ENCODE measurements around the gene FHOD3.

FHOD3 gene

DNA sequence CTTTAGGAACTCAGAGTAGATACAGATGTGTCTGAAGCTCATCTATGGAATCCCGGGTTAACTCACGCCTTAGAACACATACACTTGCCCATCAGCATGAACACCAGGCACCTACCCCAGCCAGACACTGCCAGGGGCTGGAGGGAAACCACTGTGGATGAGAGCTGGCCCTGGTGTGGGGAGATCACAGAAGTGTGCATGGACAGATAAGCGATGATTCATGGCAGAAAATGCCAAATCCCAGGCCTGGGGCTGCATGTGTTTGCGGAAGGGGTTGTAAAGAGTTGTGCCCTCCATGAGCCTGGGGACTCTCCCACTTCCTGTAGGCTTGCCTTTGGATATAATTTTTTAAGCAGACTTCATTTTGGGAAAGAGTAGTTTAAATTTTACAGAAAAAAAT lies 193.4 kb downstream of the FHOD3 start:
- DNase-seq = no peak

DNA sequence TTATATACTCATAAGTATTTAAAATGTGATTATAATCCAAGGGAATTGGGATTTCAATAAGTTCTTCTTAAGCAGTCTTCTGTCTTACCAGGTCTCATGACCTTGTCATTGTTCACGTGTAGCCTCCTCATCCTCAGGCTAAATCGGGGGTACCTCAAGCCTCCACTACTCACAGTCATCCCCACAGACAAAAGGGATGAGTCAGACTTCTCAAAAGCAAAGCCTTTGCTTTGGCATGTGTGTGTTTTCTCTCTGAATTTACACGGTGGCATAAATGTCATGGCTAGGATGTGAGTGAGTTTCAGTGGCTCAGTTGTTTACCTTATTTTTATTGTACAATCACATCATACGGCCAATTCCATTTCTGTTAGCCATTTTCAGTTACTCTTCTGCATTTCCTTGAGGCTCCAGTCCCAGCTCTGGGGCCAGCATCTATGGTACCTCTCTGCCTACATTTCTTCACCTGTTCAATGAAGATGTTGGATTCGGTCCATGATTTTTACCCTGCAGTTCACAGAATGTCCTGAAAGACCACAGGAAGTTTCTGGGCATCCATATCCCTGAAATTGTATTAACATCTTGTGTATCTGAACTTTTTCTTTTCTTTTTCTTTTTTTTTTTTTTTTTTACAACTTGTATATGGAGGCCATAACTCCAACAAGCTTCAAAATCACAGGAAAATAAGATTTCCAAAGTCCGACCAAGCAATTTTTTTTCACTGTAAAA lies 195.3 kb downstream of the FHOD3 start:
- no peak for DNase-seq

DNA sequence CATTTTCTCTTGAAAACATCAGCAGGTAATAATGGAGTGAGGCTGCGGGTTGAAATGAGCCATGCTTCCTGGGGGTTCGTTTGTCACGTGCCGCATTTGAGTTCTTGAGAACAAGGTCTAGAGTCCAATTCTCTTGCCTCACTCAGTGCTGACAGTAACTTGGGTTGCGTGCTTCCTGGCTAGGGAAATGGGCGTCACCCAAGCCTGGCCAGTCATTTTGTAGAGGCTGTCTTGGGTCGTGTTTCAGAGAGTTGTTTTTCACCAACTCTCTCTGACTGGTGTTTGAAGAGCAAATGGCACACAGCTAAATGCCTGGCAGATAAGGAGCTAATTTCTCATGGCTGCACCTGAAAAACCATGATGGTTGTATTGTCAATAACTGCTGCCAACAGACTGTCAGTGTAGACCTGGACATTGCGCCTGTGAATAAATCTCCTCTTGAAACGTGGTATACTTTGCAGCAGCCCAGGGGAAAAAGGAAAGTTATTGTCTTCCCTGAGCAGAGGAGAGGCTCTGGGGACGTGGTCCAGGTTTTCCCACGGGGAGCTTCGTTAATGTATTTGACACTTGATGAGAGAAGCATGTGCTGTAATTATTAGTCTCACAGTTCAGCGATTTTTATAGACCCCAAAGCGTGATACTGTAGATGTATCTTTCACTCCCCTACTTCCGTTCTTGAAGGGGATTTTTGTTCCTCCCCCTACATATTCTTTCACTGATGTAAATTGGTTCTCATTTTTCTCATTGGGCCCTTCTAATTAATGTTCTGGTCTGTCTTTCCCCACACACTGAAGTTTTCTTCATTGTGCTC lies 196.0 kb downstream of the FHOD3 start:
- DNase-seq = no peak

DNA sequence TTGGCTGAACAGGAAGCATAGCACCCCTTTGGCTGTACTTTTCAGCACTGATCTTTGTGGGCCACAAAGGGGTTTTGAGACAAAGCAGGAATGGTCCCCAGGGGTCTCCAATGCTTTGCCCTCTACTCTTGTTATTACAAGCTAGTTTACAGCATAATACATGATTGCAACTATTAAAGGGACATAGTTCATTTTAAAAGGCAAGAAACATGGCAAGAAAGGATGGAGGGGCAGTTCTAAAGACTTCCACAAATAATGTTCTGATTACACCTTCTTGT lies 196.6 kb downstream of the FHOD3 start:
- DNase-seq = no peak

DNA sequence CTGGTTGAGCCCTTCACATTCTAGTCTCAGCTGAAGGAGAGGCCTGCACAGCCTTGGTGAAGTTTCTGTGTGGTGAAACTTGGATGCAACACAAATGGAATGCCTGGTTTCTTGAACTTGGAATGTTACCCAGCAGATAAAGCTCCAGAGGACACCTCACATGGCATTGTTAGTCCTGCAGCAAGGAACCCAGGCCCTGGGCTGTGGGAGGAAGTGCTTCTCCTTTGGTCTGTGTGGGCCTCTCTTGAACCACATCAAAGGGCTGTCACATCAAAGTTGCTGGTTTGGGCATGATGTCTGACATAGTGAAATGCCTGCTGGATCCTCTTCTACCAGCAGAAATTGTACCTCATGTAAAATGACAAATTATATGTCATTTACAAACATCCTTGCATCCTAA lies 198.5 kb downstream of the FHOD3 start:
- DNase-seq = no peak

GRCh38 chr18:36499938-36500337 lies 202.4 kb downstream of the FHOD3 start:
- no peak for DNase-seq

- DNase-seq = no peak
These were observed 203.6 kb downstream of the FHOD3 start for GRCh38 chr18:36501100-36501499.

DNA sequence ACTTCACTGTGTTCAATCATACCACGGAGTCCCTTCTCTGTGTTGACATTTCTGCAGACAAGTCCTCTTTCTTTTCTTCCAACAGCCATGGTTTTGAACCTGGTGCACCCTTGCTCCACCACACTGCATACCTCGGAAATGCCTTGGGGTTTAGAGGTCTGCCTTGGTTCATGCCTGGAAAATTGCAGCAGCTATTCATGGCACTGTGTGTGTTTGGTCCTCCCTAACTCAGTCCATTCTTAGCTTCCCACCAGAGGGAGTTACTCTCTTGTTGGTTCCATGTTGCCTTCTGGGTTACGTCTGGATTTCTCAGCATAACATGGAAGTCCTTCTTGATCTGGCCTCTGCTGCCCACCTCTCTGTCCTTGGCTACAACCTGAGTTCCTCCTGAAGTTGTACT lies 206.0 kb downstream of the FHOD3 start:
- DNase-seq = no peak

- DNase-seq = no peak
These were observed 207.4 kb downstream of the FHOD3 start for GRCh38 chr18:36504928-36505327.

- no peak for DNase-seq
These were observed 208.2 kb downstream of the FHOD3 start for GRCh38 chr18:36505665-36506064.

DNA sequence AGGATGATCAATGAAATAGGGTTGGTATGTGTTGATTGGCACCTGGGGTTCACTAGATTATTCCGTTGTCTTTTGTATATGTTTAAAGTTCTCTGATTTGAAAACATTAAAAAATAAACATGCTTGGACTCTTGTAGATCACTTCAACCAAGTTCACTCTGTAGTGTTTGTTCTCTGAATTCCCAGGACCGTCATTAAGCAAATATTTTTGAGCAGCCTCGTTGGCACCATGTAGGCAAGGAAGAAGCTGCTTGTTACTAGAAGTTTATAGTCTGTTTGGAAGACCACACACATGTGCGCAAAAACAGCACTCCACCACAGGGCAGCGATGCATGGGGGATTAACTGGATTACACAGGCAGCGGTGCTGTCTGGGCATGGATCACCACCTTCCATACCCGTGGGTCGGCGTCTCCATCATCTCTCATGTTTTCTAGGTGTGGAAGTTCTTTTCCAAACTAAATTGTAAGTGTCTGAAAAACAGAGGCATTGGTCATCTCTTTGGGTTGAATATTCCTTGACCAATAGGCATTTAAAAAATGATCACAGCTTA lies 212.2 kb downstream of the FHOD3 start:
- DNase-seq = no peak

GRCh38 chr18:36511791-36512352 lies 214.4 kb downstream of the FHOD3 start:
- DNase-seq = no peak

- no peak for DNase-seq
These were observed 216.0 kb downstream of the FHOD3 start for GRCh38 chr18:36513556-36513955.

DNA sequence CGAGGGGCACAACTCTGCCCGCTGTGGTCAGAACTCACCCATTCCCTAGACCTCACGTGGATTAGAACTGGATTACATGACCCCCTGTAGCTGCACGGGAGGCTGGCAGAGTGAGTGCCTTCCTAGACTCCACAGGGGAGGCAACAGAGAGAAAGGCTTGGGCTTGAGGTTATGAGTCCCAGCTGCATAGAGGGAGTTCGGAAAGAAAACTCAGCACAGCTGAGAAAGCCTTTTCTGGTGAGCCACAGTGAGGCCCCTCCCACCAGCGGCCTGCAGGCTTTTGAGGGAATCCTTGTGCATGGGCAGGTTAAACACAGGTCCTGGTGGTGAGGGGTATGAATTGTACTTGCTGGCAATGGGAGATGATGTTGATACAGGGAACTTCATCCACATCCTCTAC lies 217.3 kb downstream of the FHOD3 start:
- no peak for DNase-seq

DNA sequence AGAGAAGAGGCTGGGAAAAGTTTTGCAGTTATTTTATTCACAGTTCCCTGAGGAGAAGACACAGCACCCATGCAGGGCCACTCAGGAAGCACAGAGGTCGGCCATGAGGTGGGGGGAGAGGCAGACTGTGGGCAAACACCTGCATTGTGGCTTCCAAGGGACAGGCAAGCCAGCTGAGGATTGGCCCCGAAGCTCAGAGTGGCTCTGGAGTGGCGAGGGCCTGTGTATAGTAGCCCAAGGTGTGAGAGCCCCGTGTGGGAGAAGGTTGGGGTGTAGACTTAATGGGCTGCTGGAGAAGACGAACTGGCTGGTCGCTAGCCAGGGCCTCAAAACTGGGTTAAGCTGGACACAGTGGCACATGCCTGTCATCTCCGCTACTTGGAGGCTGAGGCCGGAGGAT lies 218.7 kb downstream of the FHOD3 start:
- DNase-seq = no peak

- no peak for DNase-seq
These were observed 219.2 kb downstream of the FHOD3 start for GRCh38 chr18:36516726-36517125.

- DNase-seq = no peak
These were observed 221.3 kb downstream of the FHOD3 start for GRCh38 chr18:36518839-36519238.

DNA sequence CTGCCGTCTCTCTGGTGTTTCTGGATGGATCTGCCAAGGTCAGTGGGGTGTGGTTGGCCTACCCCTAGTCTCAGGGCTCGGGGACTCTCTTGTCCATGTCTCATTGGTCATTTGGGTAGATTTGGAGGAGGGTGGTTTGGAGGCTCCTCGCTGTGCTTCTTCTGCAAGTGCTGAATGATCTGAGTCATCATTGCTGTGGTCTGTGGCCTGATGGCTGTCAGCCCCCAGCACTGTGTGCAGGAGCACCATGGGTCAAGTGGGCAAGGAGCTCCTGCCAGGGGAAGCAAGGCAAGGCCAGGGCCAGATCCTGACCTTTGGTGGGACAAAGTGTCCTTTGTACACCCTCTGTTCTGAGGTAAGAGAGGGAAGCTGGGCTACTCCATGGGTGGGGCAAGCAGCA lies 221.8 kb downstream of the FHOD3 start:
- DNase-seq = no peak

DNA sequence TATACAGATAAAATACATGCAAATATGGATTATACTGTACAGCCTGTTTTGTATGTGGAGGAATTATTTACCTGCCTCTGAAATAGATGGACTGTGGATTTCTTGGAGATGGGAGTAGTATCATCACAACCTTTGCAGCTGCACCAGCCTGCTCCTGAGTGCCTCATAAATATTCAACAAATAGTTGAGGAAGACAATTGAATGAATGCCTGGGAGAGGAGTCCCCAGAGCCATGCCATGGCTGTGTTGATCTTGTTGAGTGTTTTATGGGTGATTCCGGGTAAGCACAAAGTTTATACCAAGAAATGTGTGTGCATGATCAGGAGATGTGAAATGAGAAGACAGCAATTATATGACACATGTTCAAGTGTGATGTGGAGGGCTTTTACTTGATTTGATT lies 225.0 kb downstream of the FHOD3 start:
- no peak for DNase-seq

DNA sequence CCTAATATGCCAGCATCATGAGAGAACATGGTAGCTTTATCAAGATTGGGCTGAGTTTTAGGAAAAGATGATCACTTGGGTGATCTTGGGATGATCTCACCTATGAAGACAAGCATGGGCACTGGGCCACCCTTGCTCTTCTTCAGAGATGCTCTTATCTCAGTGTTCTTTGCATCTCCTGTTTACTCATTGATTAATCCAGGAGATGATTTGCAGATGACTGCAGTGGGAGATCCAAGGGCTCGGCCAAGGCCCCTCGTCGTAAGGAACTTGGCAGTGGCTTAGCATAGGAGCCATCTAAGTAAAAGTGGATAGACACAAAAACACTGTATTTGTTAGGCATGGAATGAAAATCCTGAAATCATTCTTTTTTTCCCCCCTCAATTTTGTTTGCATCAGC lies 228.4 kb downstream of the FHOD3 start:
- no peak for DNase-seq

DNA sequence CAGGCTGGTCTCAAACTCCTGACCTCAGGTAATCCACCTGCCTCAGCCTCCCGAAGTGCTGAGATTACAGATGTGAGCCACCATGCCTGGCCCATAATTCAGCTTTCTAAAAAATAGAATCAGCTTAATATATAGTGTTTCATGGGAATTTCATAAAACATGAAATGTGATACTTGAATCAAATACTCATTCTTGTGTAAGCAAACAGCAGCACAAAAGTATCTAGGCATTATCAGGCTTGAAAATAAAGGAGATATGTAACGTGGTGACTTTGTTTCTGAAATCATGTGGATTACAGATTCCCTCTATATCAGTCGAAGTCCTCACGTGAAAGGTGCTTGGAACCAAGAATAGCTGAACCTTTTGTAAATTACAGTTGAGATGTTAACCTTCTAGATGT lies 229.1 kb downstream of the FHOD3 start:
- no peak for DNase-seq

GRCh38 chr18:36527051-36527450 lies 229.5 kb downstream of the FHOD3 start:
- no peak for DNase-seq

- DNase-seq = no peak
These were observed 230.4 kb downstream of the FHOD3 start for GRCh38 chr18:36527740-36528455.

DNA sequence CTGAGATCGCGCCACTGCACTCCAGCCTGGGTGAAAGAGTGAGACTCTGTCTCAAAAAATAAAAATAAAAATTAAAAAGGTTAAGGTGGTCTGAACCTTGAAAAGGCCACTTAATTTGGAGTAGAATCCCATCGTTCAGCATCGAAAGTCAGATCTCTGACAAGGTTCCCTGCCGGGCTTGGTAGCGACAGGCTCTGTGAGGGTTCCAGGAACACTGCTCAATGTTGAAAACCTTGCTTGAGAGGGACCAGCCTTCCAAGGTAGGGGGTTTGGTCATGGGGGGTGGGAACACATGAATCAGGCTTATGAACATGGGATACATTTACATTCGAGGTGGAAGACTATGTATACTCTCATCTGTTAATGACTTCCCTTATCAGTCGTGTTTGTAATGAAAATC lies 232.2 kb downstream of the FHOD3 start:
- no peak for DNase-seq
